HG02943 (cell line): ENCODE results near the gene HPSE2.

Source experiments
- ATAC-seq: cut with Tn5 transposase; IDR thresholded peaks from one replicate; pipeline ENCODE4 v1.9.1; 2021; ENCODE audit warnings: mild to moderate bottlenecking, low read depth, moderate library complexity; ENCODE audit not compliant: unreplicated experiment

HPSE2 gene

DNA sequence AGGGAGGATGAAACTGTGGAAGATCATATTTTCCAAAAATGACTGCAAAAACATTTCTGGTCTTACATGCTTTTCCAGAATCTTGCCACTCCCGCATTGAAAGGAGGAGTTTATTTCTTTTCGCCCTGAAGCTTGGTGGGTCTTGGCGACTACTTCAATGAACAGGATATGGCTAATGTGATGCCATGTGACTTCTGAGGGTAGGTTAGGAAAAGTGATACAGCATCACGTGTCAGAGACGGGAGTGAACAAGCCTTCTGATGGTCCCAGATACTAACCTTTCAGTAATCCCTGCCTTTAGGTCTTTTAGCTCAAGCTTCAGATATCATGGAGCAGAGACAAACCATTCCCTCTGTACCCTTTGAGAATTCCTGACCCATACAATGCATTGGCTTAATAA lies 596.7 kb downstream of the HPSE2 start:
- no peak for ATAC-seq

DNA sequence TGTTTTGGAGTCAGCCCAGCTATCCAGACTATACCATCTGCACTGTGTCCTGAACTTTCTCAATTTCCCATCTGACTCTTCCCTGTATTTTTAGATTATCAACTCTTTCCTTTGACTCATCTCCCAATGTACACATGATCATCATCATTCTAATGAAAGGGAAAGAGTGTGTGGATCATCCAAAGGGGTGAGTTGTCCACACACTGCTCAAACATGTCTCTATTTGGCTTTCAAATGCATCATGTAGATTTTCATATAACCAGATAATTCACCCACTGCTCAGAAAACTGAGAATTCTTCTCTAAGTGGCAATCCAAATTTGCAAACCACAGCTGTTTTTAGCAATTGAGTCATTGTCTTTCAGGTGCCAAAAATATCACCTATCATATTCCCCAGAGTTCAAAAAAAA lies 598.7 kb downstream of the HPSE2 start:
- no peak for ATAC-seq

DNA sequence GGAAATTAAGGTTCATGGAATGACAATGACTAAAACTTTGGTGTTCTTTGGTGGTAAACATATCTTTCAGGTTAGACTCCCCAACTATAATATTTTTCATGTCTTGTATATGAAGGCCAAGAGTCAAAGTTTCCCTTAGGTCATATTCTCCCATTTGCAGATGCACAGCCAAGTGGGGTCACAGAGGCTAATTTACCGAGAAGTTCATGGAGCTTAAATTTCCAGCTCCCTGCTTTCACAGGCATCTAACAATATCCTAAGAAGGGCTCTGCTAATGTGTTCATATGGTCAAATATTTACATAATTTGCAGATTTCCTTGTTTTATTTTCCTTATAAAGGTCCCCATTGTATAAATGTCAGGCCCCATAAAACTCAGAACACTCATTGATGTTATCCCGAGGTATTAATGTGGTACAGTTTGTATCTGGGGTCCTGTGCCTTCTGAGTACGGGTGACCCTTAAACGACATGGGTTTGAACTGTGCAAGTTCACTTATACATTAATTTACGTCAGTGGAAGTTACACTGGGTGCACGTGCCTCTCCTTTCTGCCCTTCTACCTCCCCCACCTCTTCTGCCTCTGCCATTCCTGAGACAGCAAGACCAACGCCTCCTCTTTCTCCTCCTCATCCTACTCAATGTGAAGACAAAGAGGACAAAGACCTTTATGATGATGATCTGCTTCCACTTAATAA lies 603.0 kb downstream of the HPSE2 start:
- no peak for ATAC-seq

DNA sequence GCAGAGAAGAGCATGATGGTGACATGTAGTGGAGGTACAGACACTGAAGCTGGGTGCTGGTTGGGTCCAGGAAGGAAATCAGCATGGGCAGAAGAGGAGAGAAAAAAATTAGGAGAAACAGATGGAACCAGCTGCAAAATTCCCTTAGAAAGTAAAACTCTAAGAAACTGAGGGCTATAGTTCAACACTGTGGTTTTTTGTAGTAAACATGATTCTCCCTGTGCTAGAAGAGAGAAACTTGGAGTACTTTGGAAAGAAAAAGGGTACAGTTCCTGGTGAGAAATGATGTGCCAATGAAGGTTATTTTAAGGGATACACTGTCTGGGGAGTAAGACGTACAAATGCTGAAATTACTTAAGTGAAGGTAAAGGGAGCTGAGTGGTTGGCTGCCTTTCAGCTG lies 607.4 kb downstream of the HPSE2 start:
- no peak for ATAC-seq

DNA sequence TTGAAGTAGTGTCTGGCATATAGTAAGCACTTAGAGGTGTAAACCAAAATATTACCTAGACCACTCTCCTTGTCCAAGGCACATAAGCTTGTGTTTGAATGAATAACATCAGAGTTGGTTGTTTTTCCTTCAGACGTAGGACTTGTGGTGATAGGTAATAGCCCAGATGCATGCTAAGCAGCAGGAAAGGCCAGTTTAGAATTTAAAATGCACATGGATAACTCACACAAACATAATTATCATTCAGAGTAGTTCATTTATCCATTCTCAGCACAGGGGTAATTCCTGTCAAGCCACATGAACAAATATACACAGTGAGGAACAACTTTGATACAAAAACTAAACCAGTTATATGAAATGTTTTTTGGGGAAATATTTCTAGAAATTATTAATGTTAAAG lies 607.9 kb downstream of the HPSE2 start:
- no peak for ATAC-seq

DNA sequence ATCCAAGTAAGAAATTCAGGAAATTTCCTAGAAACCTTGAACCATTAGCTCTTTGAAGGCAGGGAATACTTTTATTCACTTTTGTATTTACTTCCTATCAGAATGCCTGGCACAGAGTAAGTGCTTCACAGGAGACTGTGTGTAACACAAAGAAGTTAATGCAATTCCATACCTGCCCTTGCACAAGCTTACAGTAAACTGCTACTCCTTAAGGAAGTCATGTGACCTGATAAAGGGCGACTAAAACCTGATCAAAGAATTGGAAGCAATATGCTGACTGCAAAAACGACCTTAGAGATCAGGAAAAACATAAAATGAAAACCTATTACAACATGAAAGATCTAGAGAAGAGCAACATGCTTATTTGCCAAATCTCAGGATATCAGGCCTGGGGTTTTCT lies 610.7 kb downstream of the HPSE2 start:
- ATAC-seq: no peak

DNA sequence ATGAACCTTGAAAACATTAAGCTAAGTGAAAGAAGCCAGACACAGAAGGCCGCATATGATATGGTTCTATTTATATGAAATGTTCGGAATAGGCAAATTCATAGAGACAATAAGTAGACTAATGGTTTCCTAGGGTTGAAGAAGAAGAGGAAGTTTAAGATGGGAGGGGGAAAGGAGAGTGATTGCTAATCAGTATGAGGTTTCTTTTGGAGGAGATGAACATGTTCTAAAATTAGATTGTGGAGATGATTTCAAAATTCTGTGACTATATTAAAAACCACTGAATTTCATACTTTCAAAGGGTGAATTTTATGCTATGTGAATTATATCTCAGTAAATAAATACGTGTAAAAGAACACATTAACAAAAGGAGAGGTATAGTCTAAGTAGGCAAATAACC lies 612.5 kb downstream of the HPSE2 start:
- ATAC-seq: no peak

DNA sequence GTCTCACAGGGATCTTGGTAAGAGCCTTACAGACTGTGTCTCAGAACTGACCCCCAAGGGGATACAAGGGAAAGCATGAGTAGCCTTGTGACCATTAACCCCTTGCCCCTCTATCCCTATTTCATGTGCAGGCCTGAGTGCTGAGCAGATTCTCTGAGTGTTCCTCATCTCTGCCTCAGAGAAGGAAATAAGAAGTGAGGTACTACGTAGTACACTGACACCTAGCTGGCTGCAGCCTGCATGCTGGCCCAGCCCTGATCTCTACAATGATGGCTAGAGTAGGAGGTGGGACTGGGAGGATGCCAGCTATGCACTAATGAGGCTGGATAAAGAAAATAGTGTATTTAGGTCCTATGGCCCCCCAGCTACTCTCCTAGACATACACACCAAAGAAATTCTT lies 614.0 kb downstream of the HPSE2 start:
- ATAC-seq: no peak

DNA sequence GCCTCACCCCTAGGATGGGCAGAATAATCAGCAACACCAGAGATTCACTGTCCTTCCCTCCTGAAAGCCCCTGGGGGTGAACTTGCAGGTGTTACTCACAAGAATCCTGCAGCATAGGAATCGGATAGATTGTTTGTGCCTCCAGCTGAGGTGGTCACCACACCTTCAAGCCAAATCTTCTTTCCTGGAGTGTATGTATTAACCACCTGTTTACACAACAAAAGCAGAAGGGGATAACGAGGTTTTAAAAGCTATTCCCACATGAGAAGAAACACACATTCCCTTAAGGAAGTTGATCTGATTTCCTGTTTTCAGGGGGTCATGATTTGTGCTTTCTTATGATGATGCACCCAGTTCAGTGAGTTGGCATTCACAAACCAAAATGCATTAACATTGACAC lies 615.1 kb downstream of the HPSE2 start:
- ATAC-seq: no peak

DNA sequence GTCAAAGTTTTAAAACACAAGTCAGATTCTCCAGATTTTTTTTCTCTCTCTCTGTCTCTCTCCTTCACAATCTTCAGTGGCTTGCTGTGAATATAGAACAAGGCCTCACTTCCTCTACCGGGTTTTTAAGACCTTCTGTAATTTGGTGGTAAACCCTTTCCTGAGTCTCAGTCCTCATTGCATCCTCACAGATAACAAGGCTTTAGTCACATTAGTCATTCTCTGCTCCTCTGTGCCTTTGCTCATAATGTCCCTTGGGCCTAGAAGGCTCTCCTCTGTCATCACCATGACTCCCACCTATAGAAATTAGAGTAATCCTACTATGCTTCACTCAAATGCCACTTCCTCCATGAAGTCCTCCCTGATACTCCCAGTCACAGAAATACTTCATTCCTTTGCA lies 616.2 kb downstream of the HPSE2 start:
- no peak for ATAC-seq

DNA sequence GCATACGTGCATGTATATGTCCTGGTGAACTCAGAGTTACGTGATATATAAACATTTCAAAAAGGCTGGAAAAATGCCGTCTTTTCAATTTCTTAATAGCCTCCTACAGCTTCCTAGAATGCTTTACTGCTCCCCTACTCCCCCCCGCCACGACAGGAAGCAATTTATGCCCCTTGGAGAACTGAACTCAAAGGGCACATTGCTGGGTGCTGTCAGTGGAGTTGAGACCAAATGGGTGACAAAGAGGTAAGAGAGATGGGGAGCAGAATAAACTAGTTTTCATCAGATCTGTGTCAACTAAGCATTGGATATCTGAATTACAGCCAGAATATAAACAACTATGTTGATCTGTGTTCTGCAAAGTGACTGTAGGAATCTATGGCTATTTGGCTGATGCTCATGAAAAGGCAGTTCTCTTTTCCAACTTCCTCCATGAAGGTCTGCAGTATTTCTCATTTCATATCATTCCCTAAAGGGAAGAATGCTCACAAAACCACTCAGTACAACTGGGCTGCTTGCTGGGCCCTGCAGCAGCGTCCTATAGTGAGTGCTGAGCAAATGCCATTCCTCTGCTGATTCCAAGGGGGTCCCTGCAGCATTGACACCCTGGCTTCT lies 617.6 kb downstream of the HPSE2 start:
- no peak for ATAC-seq

DNA sequence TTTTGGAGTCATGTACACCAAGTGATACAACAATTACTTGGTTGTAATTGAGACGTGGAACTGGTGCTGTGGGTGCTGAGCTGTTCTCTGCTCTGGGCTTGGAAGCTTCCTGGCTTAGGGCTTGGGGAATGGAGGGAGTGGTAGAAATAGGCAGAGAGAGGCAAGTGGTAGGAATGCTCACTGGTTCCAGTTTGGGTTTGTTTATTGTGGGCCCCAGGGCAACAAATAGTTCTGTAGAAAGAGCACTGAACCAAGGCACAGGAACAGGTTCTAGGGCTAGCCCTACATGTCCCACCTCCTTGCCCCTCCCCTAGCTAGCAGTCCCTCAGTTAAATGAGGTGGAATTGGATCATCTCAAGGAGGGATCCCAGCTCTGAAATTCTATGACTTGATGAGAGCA lies 622.2 kb downstream of the HPSE2 start:
- no peak for ATAC-seq

DNA sequence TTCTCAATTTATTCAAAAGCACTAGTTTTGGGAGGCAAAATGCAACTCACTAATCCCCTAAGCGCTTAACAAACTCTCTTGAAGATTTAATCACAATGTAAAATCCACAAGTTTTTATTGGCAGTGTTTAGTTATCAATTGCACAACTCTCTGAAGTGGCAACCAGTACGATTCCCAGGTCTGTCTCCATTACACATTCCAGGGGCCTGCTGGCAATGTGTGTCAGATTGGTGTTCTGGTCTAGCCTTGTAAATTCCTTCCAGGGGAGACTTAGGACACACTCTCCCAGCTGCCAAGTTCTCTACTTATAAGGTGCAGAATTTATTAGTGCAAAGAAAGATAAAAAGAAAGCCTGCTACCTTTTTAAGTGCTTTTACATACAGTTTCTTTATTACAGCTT lies 624.2 kb downstream of the HPSE2 start:
- ATAC-seq: no peak

DNA sequence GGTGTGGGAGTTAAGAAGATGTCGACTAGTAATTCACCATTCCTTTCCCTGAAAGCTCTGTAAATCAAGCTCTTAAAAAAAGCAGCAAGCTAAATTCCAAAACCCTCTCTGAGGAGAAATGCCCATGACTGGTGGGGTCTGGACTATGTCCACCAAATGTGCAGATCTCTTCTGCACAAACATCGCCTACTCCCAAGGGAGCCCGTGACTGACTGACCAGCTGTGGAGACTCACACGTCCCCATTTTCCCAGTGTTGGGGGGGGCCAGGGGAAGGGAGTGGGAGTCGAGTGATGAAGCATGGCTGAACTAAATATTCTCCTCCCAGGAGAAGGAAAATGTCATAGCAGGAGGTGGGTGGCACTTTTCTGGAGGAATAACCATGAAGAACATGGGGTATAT lies 624.8 kb downstream of the HPSE2 start:
- no peak for ATAC-seq

DNA sequence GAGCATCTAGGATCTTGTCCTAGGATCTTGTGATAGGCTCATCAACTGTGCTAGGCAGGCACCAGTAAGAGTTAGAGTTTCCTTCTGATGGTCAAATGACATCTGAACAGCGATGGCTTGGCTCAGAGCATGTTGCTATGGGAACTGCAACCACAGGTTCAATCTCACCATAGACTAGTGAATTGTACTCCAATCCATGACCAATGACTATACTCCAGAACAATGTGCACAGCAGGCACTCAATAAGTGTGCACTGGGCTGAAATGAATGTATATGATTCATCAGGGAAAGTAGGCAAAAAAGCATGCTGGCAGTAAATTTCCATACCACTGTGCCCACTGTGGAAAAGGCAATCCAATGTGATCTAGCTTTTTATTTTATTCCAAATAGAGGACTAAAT lies 625.4 kb downstream of the HPSE2 start:
- ATAC-seq: no peak

DNA sequence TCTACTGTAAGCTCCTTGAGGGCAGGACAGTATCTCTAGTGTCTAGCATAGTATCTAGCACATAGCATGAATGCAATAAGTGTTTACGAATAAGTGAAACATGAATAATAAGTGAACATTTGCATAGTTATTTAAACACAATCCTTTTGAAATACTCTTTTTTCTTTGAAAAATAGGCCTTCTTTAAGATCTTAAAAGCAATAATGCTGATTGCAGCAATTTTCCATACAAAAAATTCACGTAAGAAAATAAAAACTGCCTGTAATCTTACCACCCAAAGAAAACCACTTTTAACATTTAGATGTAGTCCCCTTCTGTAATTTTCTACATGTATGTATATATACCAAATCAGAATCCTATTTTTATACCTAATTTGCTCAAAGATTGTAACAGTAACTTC lies 626.4 kb downstream of the HPSE2 start:
- ATAC-seq: no peak

DNA sequence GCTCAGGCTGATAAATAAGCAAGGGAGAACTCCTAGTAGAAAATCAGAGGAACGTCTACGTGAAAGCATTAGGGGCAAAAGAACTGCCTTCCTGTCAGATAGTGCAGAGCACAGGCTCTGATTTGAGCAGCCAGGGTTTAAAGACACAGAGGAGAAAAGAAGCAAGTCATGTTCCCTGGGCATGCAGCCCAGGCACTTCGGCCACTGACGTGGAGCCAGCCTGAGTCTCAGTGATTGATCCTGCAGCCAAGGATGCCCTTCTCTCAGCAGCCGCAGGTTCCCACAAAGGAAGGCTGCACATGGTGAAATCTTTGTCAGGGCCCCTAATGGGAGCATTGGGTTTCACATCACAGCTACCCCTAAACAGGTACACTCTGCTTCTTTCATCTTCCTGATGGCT lies 627.2 kb downstream of the HPSE2 start:
- no peak for ATAC-seq

DNA sequence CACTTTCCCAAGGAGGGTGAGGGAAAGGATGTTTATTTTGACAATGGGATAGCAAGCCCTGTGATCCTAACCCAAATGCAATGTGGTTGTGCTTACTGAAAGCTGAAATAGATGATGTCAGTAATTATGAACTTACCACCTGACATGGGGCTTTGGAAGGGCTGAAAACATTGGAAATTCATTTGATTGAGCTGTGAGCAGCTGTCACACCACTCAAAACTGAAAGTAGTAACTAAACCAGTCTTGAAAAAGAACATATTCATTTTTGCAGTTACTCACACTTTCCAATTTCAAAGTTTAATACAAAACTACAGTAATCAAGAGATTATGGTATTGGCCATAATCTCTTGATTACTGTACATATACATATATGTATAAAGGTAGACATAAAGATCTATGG lies 633.4 kb downstream of the HPSE2 start:
- no peak for ATAC-seq

DNA sequence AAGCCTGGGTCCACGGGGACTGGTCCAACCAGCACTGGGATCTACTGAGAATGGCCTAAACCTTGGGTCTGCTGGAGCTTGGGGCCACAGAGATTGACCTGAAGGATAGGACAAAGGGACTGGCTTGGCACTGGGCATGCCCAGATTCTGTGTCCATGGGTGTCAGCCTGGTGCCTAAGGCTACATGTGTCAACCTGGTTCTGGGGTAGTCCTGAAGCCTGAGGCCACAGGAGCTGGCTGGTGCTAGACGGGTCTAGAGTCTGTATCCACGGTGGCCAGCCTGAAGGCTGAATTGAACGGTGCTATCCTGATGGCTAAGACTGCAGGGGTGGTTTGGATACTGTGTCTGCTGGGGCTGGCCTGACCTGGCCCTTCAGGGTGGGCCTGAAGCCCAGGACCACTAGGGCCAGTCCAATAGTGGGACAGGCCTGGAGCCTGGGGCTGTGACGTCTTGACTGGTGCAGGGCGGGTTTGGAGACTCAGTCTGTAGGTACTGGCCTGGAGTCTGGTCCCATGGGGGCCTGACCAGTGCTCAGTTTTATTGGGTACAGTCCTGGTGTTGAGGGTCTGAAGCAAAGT lies 636.5 kb downstream of the HPSE2 start:
- no peak for ATAC-seq

DNA sequence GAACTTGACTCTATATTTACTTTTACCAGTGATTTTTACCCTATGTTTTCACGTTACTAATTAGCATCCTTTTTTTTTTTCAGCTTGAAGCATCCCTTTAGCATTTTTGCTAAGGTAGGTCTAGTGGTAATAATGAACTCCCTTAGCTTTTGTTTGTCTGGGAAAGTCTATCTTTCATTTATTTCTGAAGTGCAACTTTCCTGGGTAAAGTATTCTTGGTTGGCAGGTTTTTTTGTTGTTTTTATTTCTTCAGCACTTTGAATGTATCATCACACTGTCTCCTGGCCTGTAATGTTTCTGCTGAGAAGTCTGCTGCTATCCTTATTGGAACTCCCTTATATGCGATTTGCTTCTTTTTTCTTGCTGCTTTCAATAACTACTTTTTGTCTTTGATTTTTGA lies 639.2 kb downstream of the HPSE2 start:
- no peak for ATAC-seq

DNA sequence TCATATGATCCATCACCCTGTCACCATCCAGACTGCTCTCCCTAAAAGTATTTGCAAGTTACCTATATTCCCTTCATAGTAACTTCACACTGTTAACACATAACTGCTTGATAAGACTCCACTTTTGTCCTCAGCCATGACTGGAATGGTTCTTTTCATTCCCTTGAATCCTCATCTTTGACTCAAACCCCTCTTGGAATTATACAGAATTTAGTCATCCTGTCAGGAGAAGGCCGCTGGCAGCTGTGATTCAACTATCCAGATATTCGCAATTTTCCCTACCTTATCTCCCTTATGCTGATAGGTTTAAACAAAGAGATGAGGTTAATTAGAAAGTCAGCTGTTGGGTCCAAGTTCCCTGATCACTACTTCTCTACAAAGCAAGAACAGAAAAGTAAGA lies 646.0 kb downstream of the HPSE2 start:
- no peak for ATAC-seq

DNA sequence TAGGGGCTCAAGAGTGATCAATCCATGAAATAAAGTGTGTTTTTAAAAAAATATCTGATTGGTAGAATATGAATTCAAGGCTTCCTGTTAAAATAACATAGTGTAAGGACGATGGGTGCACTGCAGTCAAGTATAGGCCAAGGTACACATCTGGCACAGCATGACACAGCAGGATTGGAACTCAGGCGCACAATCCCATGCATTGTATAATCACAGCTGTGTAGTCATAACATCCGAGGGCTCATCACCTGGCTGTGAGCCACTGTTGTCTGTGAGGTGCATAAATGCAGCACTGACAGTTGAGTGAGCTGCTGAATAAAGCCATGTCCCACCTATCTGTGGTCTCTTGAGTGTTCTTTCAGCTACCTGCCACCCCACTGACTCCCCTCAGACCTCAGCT lies 646.6 kb downstream of the HPSE2 start:
- ATAC-seq: no peak
